Stimulated activated naive CD8-positive, alpha-beta T cell treated with anti-CD3 and anti-CD28 coated beads, Interleukin-15, amount 100 ng/mL, for 72 hours (primary cell): ENCODE data around the gene ZNF609.
"Not testable (repeated sequence)": the region's sequence is repeated elsewhere in the genome, so short reads cannot be mapped to it uniquely, and the experiment has no call there.

Experiments
- ATAC-seq: fragments of 150-1000 bp; cut with Tn5 transposase; 2 replicates; pipeline ENCODE4 v1.10.0; 2021; ENCODE audit warnings: mild to moderate bottlenecking, moderate library complexity
- DNase-seq, 2 donors: peaks; one replicate each; pipeline ENCODE4 v3.0.0; 2021 to 2022
- H3K27ac Mint-ChIP-seq, 2 donors: one replicate each; pipeline ENCODE4 v1.8.0; 2022; ENCODE audit warnings: mild to moderate bottlenecking in 2 of 2, mixed read lengths in 2 of 2, moderate library complexity in 2 of 2
- H3K27me3 Mint-ChIP-seq: one replicate; pipeline ENCODE4 v1.8.0; 2022; ENCODE audit warnings: mixed read lengths
- H3K4me1 Mint-ChIP-seq: one replicate; pipeline ENCODE4 v1.8.0; 2022; ENCODE audit warnings: mild to moderate bottlenecking, mixed read lengths
- H3K4me3 Mint-ChIP-seq, 2 donors: one replicate each; pipeline ENCODE4 v1.8.0; 2022; ENCODE audit warnings: mild to moderate bottlenecking in 2 of 2, mixed read lengths in 2 of 2, moderate library complexity in 1 of 2
- H3K9me3 Mint-ChIP-seq, 2 donors: one replicate each; pipeline ENCODE4 v1.8.0; 2022; ENCODE audit warnings: mixed read lengths in 2 of 2

The ZNF609 gene

DNA sequence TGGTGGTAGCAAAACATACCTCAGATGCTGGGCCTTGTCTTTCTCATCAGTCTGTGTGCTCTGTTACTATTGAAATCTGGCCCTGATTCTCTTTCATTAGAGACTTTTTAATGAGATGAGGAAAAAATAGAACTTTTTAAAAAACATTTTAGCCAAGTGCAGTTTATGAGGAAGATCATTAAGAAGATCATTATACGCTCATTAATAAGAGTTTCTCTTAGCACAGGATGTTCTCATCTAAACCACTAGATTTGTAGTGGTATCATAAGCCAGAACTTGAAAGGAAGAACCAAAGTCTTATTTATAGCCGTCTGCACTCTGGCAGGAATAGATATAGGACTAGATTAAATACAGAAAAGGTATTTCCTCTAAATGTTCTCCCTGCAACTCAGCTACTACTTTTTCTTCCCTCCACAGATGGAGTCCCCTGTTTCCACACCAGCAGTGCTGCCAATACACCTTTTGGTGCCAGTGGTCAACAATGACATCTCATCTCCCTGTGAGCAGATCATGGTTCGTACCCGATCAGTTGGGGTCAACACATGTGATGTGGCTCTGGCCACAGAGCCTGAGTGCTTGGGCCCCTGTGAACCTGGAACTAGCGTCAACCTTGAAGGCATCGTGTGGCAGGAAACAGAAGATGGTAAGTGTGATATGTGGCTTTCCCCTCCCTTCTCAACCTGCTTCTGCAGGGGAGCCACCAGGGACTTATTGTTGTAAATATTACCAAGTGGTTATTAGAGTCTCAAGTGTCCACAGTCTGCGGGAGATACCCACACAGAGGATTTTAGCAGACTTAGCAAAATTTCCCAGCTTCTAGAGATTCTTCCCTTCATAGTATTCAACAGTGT, 162.3 kb downstream of the ZNF609 start:
- H3K9me3 Mint-ChIP-seq: no peaks in the 10 kb centered on the region
- DNase-seq: peak; percentile 51 to 67
- H3K4me3 Mint-ChIP-seq: peak overlapping the region; percentile 62 to 75
- no peaks in the 10 kb centered on the region for H3K27me3 Mint-ChIP-seq
- ATAC-seq: peak; percentile 91
- H3K27ac Mint-ChIP-seq: peak overlapping the region; percentile 85 to 94
- H3K4me1 Mint-ChIP-seq: peaks cover 94% of the 10 kb centered on the region

- H3K4me1 Mint-ChIP-seq: peaks cover 87% of the 10 kb centered on the region
- peak; percentile 67 for ATAC-seq
- H3K27me3 Mint-ChIP-seq: no peaks in the 10 kb centered on the region
- H3K9me3 Mint-ChIP-seq: no peaks in the 10 kb centered on the region
- peak overlapping the region; percentile 62 to 75 for H3K4me3 Mint-ChIP-seq
- DNase-seq: peak in 1 of 2 donors; percentile 56
- H3K27ac Mint-ChIP-seq: peak overlapping the region in 1 of 2 donors; percentile 94
Observed at GRCh38 chr15:64623347-64623996, 163.1 kb downstream of the ZNF609 start.

- Mint-ChIP-seq H3K4me1 (peaks cover 86% of the 10 kb centered on the region), H3K9me3 (no peaks in the 10 kb centered on the region), H3K27ac (peak overlapping the region; percentile 21 to 93), H3K4me3 (peak overlapping the region in 1 of 2 donors; percentile 75), H3K27me3 (no peaks in the 10 kb centered on the region)
- ATAC-seq (no peak), DNase-seq (no peak)
Observed at GRCh38 chr15:64624242-64624641, 163.9 kb downstream of the ZNF609 start.

GRCh38 chr15:64629063-64629462, 168.7 kb downstream of the ZNF609 start:
- ATAC-seq (no peak), DNase-seq (no peak)
- Mint-ChIP-seq H3K27me3 (no peaks in the 10 kb centered on the region), H3K4me1 (peaks cover 80% of the 10 kb centered on the region), H3K9me3 (no peaks in the 10 kb centered on the region), H3K27ac (peak overlapping the region; percentile 50 to 54), H3K4me3 (no peak overlapping the region)

DNA sequence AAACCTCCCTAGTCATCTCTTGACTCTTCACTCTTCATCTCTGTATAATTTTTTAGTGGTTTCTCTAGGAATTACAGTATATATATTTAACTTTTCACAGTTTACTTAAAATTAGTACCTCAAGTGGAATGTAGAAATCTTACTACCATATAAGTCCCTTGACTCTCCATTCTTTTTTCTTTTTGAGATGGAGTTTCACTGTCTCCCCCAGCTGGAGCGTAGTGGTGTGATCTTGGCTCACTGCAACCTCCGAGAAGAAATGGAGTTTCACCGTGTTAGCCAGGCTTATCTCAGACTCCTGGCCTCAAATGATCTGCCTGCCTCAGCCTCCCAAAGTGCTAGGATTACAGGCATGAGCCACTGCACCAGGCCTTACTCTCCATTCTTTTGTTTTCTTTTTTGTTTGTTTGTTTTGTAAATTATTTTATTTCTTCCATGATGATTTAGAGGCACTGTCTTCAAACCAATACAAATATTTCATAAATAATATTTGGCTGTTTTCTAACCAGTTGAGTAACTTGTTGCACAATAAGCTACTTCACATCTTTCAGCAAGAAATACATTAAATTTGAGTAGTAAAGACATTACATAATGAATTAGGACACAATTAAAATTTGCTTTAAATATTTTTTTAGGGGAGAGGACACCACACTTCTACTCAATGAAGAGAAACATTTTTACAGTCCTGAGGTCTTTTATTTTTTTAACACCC, 170.2 kb downstream of the ZNF609 start:
- peak overlapping the region in 1 of 2 donors; percentile 42 for H3K27ac Mint-ChIP-seq
- H3K27me3 Mint-ChIP-seq: no peaks in the 10 kb centered on the region
- H3K4me1 Mint-ChIP-seq: peaks cover 80% of the 10 kb centered on the region
- no peak overlapping the region for H3K4me3 Mint-ChIP-seq
- ATAC-seq (no peak), DNase-seq (no peak)
- no peaks in the 10 kb centered on the region for H3K9me3 Mint-ChIP-seq

GRCh38 chr15:64632639-64633038, 172.3 kb downstream of the ZNF609 start:
- H3K4me3 Mint-ChIP-seq, DNase-seq, ATAC-seq, H3K27me3 Mint-ChIP-seq: not testable (repeated sequence)
- peaks cover 8 to 11% of the 10 kb centered on the region in 2 donors for H3K9me3 Mint-ChIP-seq
- H3K27ac Mint-ChIP-seq: peak overlapping the region in 1 of 2 donors; percentile 63
- peaks cover 81% of the 10 kb centered on the region for H3K4me1 Mint-ChIP-seq

- H3K4me3 Mint-ChIP-seq: no peak overlapping the region
- no peaks in the 10 kb centered on the region for H3K27me3 Mint-ChIP-seq
- H3K4me1 Mint-ChIP-seq: peaks cover 81% of the 10 kb centered on the region
Observed at GRCh38 chr15:64633332-64633731, 173.0 kb downstream of the ZNF609 start.

DNA sequence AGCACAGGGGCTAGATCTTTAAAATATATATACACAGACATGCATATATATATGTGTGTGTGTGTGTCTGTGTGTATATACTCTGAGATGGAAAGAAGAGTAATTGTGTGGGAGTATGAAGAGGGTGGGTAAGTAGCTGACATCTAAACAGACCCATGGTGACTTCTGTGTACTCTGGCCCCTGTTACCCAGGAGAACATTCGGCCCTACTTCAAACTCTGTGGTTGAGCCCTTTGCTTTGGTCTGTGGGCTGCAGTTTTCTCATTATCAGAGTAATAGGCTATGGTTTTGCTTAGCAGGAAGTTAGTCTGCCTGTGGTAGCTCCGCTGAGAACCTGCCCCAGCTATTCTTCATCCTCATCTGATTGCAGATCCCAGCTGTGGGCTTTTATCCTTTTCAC, 173.6 kb downstream of the ZNF609 start:
- peak overlapping the region; percentile 94 to 95 for H3K27ac Mint-ChIP-seq
- peaks cover 76% of the 10 kb centered on the region for H3K4me1 Mint-ChIP-seq
- ATAC-seq (peak; percentile 95), DNase-seq (peak; percentile 68 to 81)
- peaks cover 9 to 12% of the 10 kb centered on the region in 2 donors for H3K9me3 Mint-ChIP-seq
- H3K4me3 Mint-ChIP-seq: peak overlapping the region; percentile 67 to 74
- H3K27me3 Mint-ChIP-seq: no peaks in the 10 kb centered on the region

More at GRCh38 chr15:64633332-64633731, 173.0 kb downstream of the ZNF609 start:
- ATAC-seq: no peak
- H3K9me3 Mint-ChIP-seq: peaks cover 9 to 12% of the 10 kb centered on the region in 2 donors
- DNase-seq: no peak
- peak overlapping the region; percentile 55 to 95 for H3K27ac Mint-ChIP-seq

DNA sequence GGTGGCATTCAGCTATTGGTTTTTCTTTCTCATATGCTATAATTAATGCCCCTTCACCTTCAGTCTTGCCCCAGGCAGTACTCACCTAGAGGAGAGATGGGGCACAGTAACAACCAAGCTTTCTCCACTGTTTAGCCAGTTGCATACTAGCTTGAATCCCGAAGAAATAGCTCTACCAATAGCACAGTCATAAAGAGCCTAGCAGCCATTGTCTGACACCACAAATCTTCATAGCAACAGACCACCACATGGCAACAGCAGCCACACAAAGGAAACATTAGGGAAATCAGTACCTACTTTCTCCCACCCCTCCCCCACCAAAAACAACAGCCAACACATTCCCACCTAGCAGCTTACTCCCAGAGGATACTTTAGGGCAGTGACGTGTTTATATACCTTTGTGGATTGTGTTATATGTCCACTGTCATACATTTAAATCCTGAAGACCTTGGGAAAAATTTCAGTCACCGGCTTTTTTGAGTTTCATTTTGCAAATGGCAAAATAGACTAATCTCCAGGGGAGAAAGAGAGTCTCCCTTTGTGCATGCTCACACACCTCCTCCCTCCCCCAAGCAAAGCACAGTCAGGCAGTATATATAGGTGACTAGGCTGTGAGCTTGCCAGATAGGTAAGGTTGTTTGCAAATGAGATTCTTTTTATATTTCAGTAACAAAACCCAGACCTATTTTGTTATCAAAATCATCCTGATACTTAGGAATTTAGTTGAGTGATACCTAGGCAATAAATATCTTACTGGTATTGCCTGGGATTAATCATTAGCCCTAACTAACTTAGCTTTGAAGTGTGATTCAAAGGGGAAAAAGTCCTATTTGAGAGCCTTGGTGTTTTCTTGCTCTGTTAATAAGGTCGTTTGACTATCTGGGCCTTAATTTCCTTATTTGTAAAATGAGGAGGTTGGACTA, 174.5 kb downstream of the ZNF609 start:
- H3K27ac Mint-ChIP-seq: peak overlapping the region; percentile 94 to 95
- H3K4me1 Mint-ChIP-seq: peaks cover 77% of the 10 kb centered on the region
- ATAC-seq (peak; percentile 85), DNase-seq (peak; percentile 52 to 73)
- H3K9me3 Mint-ChIP-seq: peaks cover 9 to 12% of the 10 kb centered on the region in 2 donors
- H3K27me3 Mint-ChIP-seq: no peaks in the 10 kb centered on the region
- peak overlapping the region; percentile 67 to 74 for H3K4me3 Mint-ChIP-seq

DNA sequence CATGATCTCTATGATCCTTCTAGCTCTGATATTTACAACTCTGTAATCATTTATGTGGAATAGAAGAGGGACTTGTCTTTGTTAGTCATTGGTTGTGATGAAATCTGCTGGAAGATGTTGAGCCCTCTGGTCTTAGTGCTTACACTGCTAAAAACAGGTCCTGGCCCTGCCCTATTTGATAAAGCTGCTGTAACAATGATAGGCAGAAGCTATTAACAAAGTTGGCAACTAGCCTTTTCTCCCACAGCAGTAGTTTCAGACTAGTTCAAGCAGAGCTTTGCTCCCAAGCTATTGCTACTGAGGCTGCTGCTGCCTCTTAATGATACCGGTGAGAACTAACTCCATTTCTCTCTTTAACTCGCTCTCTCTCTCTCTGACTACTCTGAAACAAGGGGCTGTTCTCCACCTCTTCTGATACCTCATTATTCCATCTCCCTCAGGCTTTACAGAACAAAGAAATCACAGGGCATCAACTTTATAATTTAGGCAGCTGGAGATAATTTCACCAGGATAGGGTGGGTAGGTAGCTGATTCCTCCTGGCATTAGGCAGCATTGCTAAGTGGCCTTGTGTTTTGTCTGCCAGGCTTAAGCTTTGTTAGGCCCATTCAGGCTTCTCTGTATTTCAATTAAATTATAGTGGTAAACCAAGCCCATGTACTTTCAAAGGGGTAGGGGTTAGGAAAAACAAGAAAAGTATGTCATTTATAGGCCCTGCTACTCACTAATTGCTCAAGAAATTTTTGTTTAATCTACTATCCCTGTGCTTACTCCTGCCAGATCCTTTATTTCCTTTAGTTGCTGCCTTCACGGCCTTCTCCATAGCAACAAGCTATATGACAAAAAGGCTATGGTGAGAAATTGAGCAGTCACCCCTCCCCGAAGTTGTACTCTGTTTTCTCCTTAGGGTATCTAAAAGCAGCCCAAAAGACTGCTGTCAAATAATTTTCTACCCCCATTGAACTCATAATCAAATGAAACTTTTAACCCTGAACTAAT, 175.4 kb downstream of the ZNF609 start:
- peak overlapping the region; percentile 34 to 95 for H3K27ac Mint-ChIP-seq
- H3K27me3 Mint-ChIP-seq: no peaks in the 10 kb centered on the region
- no peak for DNase-seq
- H3K9me3 Mint-ChIP-seq: peaks cover 9 to 12% of the 10 kb centered on the region in 2 donors
- H3K4me3 Mint-ChIP-seq: peak overlapping the region; percentile 8 to 67
- ATAC-seq: no peak
- H3K4me1 Mint-ChIP-seq: peaks cover 77% of the 10 kb centered on the region

DNA sequence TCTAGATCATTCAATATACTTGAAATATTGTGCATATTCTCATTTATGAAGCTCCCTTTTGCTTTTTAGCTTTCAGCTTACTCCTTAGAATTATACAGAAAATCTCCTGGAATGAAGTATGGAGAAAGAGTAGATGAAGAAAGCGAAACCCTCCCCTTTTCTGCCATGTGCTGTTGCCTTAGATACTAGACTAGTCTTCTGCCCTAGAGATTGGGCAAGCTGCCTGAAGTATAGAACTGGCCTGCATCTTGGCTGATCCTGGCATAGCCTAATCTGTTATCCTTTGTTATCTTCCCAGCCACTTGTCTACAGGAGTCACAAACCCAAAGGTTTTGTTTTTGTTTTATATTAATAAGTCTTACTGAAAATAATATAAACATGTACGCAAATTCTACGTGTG, 176.2 kb downstream of the ZNF609 start:
- no peak overlapping the region for H3K27ac Mint-ChIP-seq
- ATAC-seq (no peak), DNase-seq (no peak)
- H3K4me1 Mint-ChIP-seq: peaks cover 71% of the 10 kb centered on the region
- H3K27me3 Mint-ChIP-seq: no peaks in the 10 kb centered on the region
- peaks cover 9 to 12% of the 10 kb centered on the region in 2 donors for H3K9me3 Mint-ChIP-seq
- H3K4me3 Mint-ChIP-seq: no peak overlapping the region

- Mint-ChIP-seq H3K27ac (no peak overlapping the region), H3K4me1 (peaks cover 71% of the 10 kb centered on the region), H3K27me3 (no peaks in the 10 kb centered on the region), H3K9me3 (peaks cover 9 to 12% of the 10 kb centered on the region in 2 donors), H3K4me3 (no peak overlapping the region)
- ATAC-seq (no peak), DNase-seq (no peak)
Observed at GRCh38 chr15:64637412-64637811, 177.0 kb downstream of the ZNF609 start.

DNA sequence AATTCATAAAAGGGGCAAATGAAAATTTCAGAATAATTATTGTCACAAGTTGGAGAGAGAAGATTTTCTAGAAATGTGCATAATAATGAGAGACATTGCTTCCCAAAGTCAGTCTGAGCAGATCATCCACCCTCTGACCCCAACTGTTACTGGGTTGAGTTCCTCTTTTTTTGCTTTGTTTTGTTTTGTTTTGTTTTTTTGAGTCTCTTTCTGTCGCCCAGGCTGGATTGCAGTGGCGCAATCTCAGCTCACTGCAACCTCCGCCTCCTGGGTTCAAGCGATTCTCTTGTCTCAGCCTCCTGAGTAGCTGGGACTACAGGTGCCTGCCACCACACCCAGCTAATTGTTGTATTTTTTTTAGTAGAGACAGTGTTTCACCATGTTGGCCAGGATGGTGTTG, 179.4 kb downstream of the ZNF609 start:
- H3K27ac Mint-ChIP-seq, H3K27me3 Mint-ChIP-seq, ATAC-seq, DNase-seq, H3K4me3 Mint-ChIP-seq: not testable (repeated sequence)
- peaks cover 55% of the 10 kb centered on the region for H3K4me1 Mint-ChIP-seq
- H3K9me3 Mint-ChIP-seq: peaks cover 9 to 12% of the 10 kb centered on the region in 2 donors
